Memory B cell (primary cell): ENCODE results near the gene TBP.
"Not testable (repeated sequence)": the region's sequence is repeated elsewhere in the genome, so short reads cannot be mapped to it uniquely, and the experiment has no call there.

Experiments
- ATAC-seq: fragments of 150-1000 bp; cut with Tn5 transposase; 2 replicates; pipeline ENCODE4 v1.10.0; 2021; ENCODE audit warnings: low read depth, mild to moderate bottlenecking, moderate library complexity
- DNase-seq, 2 donors: peaks; one replicate each; pipeline ENCODE4 v3.0.0; 2022; ENCODE audit warnings: low spot score in 2 of 2
- H3K27ac Mint-ChIP-seq: one replicate; pipeline ENCODE4 v1.8.0; 2022; ENCODE audit warnings: mild to moderate bottlenecking, moderate library complexity, mixed read lengths
- H3K27me3 Mint-ChIP-seq: one replicate; pipeline ENCODE4 v1.8.0; 2022; ENCODE audit warnings: mixed read lengths
- H3K36me3 Mint-ChIP-seq: one replicate; pipeline ENCODE4 v1.8.0; 2022; ENCODE audit warnings: mild to moderate bottlenecking, mixed read lengths
- H3K4me1 Mint-ChIP-seq: one replicate; pipeline ENCODE4 v1.8.0; 2022; ENCODE audit warnings: mixed read lengths
- H3K4me3 Mint-ChIP-seq: one replicate; pipeline ENCODE4 v1.8.0; 2022; ENCODE audit warnings: mild to moderate bottlenecking, moderate library complexity, mixed read lengths
- H3K9me3 Mint-ChIP-seq: one replicate; pipeline ENCODE4 v1.8.0; 2022; ENCODE audit warnings: mixed read lengths

The TBP gene

GRCh38 chr6:170523256-170524171, 30.7 kb upstream of the TBP start:
- no peak overlapping the region for H3K27ac Mint-ChIP-seq
- peaks cover 7% of the 10 kb centered on the region for H3K27me3 Mint-ChIP-seq
- no peak for ATAC-seq
- no peaks in the 10 kb centered on the region for H3K36me3 Mint-ChIP-seq
- no peaks in the 10 kb centered on the region for H3K9me3 Mint-ChIP-seq
- DNase-seq: no peak
- H3K4me1 Mint-ChIP-seq: no peaks in the 10 kb centered on the region
- H3K4me3 Mint-ChIP-seq: no peak overlapping the region

- ATAC-seq: no peak
- H3K27ac Mint-ChIP-seq: no peak overlapping the region
- H3K27me3 Mint-ChIP-seq: peaks cover 6% of the 10 kb centered on the region
Observed at GRCh38 chr6:170524172-170524502, 30.0 kb upstream of the TBP start.

GRCh38 chr6:170525795-170526194, 28.4 kb upstream of the TBP start:
- Mint-ChIP-seq H3K27me3 (peaks cover 2% of the 10 kb centered on the region), H3K4me1 (no peaks in the 10 kb centered on the region), H3K36me3 (no peaks in the 10 kb centered on the region), H3K4me3 (no peak overlapping the region), H3K27ac (no peak overlapping the region), H3K9me3 (no peaks in the 10 kb centered on the region)
- no peak for ATAC-seq
- no peak for DNase-seq

More at GRCh38 chr6:170524172-170524502, 30.0 kb upstream of the TBP start:
- Mint-ChIP-seq H3K4me3 (no peak overlapping the region), H3K4me1 (no peaks in the 10 kb centered on the region), H3K9me3 (no peaks in the 10 kb centered on the region), H3K36me3 (no peaks in the 10 kb centered on the region)
- no peak for DNase-seq

- not testable (repeated sequence) for DNase-seq, H3K27me3 Mint-ChIP-seq
Observed at GRCh38 chr6:170527995-170528394, 26.2 kb upstream of the TBP start.

DNA sequence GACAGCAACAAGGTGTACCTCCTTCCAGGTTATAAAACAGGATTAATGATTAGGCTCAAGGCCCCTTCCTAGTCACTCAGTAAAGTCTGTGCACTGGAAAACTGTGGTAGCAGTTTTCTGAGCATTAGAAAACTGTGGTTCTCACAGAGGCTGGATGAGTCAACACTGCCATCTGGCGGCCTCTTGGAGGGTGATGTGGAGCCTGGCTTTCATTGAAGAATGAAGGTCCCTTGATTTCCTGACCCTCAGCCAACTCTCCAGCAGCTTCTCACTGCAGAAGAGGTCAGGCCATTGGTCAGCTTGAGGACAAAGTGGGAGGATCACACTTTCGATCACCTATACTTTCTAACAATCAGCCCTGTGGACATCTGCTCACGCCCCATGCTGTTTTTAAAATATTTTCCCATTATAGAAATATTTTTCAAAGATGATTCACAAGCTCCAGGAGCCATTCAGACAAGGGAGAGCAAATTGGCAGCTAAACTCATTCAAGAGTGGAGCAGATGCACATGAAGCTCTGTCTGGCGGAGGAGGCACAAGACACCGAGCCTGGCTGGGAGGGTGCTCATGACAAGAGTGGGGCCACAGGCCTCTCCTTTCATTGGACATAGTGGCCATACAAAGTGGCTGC, 24.2 kb upstream of the TBP start:
- H3K9me3 Mint-ChIP-seq: no peaks in the 10 kb centered on the region
- no peaks in the 10 kb centered on the region for H3K27me3 Mint-ChIP-seq
- DNase-seq: peak; percentile 47 to 56
- peaks cover 4% of the 10 kb centered on the region for H3K36me3 Mint-ChIP-seq
- H3K4me3 Mint-ChIP-seq: no peak overlapping the region
- H3K4me1 Mint-ChIP-seq: no peaks in the 10 kb centered on the region
- no peak overlapping the region for H3K27ac Mint-ChIP-seq
- peak; percentile 70 for ATAC-seq

More at GRCh38 chr6:170527995-170528394, 26.2 kb upstream of the TBP start:
- H3K27ac Mint-ChIP-seq, H3K36me3 Mint-ChIP-seq, H3K4me3 Mint-ChIP-seq, H3K4me1 Mint-ChIP-seq, H3K9me3 Mint-ChIP-seq, ATAC-seq: not testable (repeated sequence)

- DNase-seq: no peak
- ATAC-seq: no peak
- Mint-ChIP-seq H3K4me1 (no peaks in the 10 kb centered on the region), H3K27ac (peak overlapping the region; percentile 31), H3K36me3 (peaks cover 26% of the 10 kb centered on the region), H3K4me3 (no peak overlapping the region), H3K9me3 (no peaks in the 10 kb centered on the region), H3K27me3 (no peaks in the 10 kb centered on the region)
Observed at GRCh38 chr6:170532867-170533488, 21.2 kb upstream of the TBP start.

DNA sequence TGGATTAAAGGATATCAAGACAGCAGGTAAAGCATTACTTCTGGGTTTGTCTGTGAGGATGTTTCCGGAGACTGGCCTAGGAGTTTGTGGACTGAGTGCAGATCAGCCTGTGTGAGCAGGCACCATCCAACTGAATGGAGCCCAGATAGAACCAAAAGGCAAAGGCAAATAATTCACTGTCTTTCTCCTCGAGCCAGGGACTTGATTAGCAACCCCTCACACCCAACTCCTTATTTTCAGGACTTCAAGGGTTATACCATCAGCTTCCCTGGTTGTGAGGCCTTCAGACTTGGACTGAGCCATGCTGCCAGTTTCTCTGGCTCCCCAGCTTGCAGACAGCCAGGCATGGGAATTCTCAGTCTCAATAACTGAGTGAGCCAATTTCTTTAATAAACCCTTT, 20.4 kb upstream of the TBP start:
- DNase-seq (no peak), ATAC-seq (no peak)
- Mint-ChIP-seq H3K9me3 (no peaks in the 10 kb centered on the region), H3K27ac (no peak overlapping the region), H3K27me3 (no peaks in the 10 kb centered on the region), H3K4me1 (no peaks in the 10 kb centered on the region), H3K4me3 (no peak overlapping the region), H3K36me3 (peaks cover 29% of the 10 kb centered on the region)

DNA sequence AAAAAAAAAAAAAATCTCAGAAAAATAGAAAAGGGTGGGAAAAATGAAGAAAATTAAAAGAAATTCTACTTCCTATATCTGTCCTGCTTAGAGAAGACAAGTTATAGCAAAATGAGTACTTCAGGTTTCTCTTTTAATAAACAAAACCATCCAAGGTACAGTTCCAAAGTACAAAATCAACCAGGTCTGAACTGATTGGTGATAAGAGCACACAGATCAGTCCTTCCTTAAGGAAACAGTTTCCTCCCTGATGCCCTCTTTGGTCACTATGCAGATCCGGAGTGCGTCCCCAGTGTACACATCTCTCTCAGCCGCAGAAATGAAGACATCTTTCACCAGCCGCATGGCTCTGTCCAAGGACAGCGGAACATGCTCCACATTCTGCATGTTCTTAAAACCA, 19.2 kb upstream of the TBP start:
- no peak for ATAC-seq
- H3K9me3 Mint-ChIP-seq: no peaks in the 10 kb centered on the region
- no peak overlapping the region for H3K4me3 Mint-ChIP-seq
- DNase-seq: no peak
- H3K27ac Mint-ChIP-seq: no peak overlapping the region
- no peaks in the 10 kb centered on the region for H3K4me1 Mint-ChIP-seq
- no peaks in the 10 kb centered on the region for H3K27me3 Mint-ChIP-seq
- peaks cover 34% of the 10 kb centered on the region for H3K36me3 Mint-ChIP-seq

GRCh38 chr6:170536671-170537070, 17.5 kb upstream of the TBP start:
- peaks cover 37% of the 10 kb centered on the region for H3K36me3 Mint-ChIP-seq
- H3K4me3 Mint-ChIP-seq: no peak overlapping the region
- H3K9me3 Mint-ChIP-seq: no peaks in the 10 kb centered on the region
- no peak for ATAC-seq
- H3K27ac Mint-ChIP-seq: no peak overlapping the region
- H3K4me1 Mint-ChIP-seq: peaks cover 2% of the 10 kb centered on the region
- no peak for DNase-seq
- H3K27me3 Mint-ChIP-seq: no peaks in the 10 kb centered on the region

DNA sequence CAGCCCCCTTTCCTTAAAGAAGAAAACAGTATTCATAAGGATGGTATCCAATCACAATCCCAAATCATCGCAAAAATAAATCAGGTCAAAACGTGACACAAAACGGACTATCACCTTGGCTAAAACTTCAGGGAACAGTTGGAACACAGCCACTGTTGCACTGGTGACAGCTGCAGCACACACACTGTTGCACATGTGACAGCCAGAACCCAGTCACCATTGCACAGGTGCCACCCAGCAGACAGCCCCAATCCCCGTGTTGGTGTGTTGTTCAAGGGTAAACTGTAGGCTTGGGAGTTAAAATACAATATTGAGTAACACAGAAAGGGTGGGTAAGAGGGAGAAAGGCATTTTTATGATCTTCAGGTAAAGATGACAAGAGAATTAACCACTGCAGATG, 16.8 kb upstream of the TBP start:
- peaks cover 2% of the 10 kb centered on the region for H3K4me1 Mint-ChIP-seq
- DNase-seq (no peak), ATAC-seq (no peak)
- H3K4me3 Mint-ChIP-seq: no peak overlapping the region
- H3K27ac Mint-ChIP-seq: no peak overlapping the region
- H3K27me3 Mint-ChIP-seq: no peaks in the 10 kb centered on the region
- H3K36me3 Mint-ChIP-seq: peaks cover 38% of the 10 kb centered on the region
- no peaks in the 10 kb centered on the region for H3K9me3 Mint-ChIP-seq

DNA sequence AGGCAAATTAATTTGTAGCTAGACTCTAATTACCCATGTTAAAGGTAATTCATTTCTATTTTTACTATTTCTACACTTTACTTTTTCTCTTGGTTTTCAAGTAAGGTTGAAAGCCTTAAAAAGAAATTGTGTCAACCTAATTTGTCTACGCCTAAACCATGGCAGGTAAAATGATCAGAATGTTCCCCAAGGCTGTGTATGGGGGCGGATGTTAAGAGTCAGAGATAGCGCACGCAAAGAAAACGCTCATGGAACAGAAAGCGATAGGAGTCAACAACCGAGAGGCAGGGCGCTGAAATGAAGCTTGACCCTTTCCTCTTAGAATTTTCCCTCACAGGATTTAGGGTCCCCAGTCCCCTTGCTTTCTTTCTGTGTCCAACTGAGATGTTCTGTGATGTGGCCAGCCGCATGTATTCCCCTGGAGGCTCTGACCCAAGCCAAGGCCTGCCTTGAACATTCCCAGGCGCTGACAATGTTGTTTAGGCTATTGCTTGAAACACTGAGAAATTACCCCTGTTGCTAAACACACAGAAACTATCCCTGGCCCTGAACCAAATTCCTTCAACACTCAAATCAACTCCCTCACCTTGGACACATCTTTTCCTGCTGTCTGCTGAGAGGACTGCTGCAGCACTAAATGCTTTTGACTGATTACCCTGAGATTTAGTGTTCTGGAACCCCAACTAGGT, 12.0 kb upstream of the TBP start:
- peaks cover 28% of the 10 kb centered on the region for H3K36me3 Mint-ChIP-seq
- ATAC-seq (no peak), DNase-seq (no peak)
- no peaks in the 10 kb centered on the region for H3K9me3 Mint-ChIP-seq
- no peak overlapping the region for H3K27ac Mint-ChIP-seq
- peaks cover 6% of the 10 kb centered on the region for H3K4me1 Mint-ChIP-seq
- no peak overlapping the region for H3K4me3 Mint-ChIP-seq
- no peaks in the 10 kb centered on the region for H3K27me3 Mint-ChIP-seq

GRCh38 chr6:170545405-170545804, 8.8 kb upstream of the TBP start:
- H3K4me3 Mint-ChIP-seq: no peak overlapping the region
- peaks cover 17% of the 10 kb centered on the region for H3K4me1 Mint-ChIP-seq
- H3K27ac Mint-ChIP-seq: peak overlapping the region; percentile 53
- no peaks in the 10 kb centered on the region for H3K27me3 Mint-ChIP-seq
- peaks cover 28% of the 10 kb centered on the region for H3K36me3 Mint-ChIP-seq
- no peaks in the 10 kb centered on the region for H3K9me3 Mint-ChIP-seq
- DNase-seq (no peak), ATAC-seq (no peak)

GRCh38 chr6:170552765-170553533, 1.2 kb upstream of the TBP start, which contains the start of gene PSMB1:
PSMB1 (minus strand) TSS chr6:170553307; CDS start chr6:170553242, 65 bp downstream.
- H3K27me3 Mint-ChIP-seq: no peaks in the 10 kb centered on the region
- no peaks in the 10 kb centered on the region for H3K9me3 Mint-ChIP-seq
- peaks cover 19% of the 10 kb centered on the region for H3K36me3 Mint-ChIP-seq
- DNase-seq (peak; percentile 63 to 72), ATAC-seq (peak; percentile 38)
- H3K4me3 Mint-ChIP-seq: no peak within 1 kb of the TSS
- no peak within 1 kb of the TSS for H3K27ac Mint-ChIP-seq
- peaks cover 22% of the 10 kb centered on the region for H3K4me1 Mint-ChIP-seq
